GM19452 (cell line): ENCODE data around the gene CLDN15.
A peak's percentile ranks its signal among the peaks of the same experiment; 100 is the strongest.

Experiments used
- ATAC-seq: cut with Tn5 transposase; IDR thresholded peaks from one replicate; pipeline ENCODE4 v1.9.1; 2021; ENCODE audit not compliant: unreplicated experiment

The CLDN15 gene

DNA sequence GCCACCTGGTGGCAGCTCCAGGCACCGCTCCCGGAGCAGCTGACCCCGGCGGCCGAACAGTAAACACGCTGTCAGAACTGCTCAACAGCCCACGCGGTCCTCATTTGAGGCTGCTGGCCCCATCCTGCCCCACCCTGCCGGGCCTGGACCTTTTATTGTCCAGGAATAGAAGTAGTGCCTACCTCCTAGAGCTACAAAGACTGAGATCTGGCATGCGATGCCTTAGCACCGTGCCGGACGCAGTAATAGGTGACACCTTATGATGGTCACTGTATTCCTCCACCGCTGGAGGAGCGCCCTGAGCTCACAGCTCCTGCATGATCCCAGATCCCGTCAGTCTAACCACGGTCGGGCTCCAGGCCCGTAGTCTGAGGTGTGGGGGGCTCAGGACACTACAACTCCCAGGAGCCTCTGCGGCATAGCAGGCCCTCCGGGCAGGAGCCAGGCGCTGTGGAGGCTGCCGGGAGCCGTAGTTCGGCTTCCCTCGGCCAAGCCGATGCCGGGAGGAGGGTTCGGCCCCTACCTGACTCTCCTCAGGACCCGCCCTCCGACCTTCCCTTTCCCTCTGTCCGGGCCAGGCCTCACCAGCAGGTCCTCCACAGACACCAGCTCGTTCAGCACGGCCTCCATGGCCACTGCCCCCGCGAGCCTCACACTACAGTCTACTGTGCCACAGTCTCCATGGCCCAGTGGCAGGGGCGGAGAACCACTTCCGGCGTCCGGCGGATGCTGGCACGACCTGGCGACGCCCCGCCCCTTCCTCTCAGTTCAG is 7.0 kb upstream of the CLDN15 start, which contains the start of gene FIS1:
TSS of gene FIS1 (minus strand) at position 707 of the 772 bp plus-strand sequence. CDS start at position 630, 77 bp downstream.
- peak; percentile 91 for ATAC-seq

DNA sequence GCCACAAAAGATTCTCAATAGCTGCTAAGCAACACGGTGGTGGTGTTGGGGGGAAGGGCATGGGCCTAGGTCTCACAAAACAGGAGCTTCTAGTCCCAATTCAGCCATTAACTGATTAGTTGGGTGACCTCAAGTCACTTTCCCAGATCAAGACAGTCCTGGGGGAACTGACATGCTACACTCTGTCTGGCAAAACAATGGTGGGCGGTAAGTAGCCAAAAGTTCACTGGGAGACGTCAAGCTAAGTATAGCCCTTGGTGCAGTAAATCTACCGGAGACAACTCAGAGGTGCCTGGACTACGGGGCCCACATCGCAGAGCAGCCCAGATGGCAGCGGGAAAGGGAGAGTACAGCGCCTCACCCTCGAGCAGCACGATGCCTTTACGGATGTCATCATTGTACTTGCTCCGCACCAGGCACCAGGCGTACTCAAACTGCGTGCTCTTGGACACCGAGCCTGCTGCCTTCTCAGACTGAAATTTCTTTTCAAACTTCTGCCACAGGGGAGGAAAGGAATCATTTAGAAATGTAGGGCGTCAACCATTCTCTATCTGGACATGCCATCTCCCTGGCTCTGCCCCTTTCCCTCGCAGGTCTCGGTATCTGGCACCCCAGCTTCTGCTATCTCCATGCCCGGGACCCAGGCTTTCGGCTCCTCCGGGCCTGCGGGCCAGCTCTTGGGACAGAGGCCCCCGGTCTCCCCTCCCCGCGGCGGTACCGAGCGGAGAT is 6.2 kb upstream of the CLDN15 start:
- ATAC-seq, result no peak

DNA sequence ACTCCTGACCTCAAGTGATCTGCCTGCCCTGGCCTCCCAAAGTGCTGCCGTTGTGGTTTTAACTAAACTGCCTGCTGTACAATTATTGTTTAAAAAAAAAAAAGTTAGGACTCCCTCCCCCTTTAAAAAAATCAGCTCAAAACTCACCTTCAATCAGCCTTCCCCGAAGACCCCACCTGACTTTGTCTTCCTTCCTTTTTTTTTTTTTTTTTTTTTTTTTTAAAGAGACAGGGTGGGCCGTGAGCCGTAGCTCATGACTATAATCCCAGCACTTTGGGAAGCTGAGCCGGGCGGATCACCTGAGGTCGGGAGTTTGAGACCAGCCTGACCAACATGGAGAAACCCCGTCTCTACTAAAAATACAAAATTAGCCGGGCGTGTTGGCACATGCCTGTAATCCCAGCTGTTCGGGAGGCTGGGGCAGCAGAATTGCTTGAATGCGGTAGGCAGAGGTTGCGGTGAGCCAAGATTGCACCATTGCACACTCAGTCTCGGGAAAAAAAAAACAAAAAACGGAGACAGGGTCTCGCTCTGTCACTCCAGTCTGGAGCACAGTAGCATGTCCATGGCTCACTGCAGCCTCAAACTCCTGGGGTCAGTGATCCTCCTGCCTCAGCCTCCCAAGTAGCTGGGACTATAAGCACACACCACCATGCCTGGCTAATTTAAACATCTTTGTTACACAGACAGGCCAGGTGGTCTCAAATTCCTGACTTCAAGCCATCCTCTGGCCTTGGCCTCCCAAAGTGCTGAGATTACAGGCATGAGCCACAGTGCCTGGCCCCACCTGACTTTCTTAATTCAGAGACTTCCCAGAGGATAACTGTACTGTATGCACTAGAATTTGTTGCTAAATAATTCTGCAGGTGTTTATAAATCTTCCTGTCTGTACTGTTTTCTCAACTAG is 4.1 kb upstream of the CLDN15 start:
- no peak for ATAC-seq

DNA sequence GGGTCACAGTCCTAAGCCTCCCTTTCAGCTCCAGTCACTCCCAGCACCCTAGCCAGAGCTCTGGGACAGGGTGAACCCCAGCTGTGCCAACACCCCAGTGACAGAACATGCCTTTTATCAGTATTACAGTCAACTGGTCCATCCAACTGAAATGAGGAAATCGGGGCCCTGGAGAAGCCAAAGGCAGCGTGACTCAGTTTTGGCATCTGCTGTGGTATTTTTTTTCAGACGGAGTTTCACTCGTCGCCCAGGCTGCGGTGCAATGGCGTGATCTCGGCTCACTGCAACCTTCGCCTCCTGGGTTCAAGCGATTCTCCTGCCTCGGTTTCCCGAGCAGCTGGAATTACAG is 3.4 kb upstream of the CLDN15 start:
- no peak for ATAC-seq

DNA sequence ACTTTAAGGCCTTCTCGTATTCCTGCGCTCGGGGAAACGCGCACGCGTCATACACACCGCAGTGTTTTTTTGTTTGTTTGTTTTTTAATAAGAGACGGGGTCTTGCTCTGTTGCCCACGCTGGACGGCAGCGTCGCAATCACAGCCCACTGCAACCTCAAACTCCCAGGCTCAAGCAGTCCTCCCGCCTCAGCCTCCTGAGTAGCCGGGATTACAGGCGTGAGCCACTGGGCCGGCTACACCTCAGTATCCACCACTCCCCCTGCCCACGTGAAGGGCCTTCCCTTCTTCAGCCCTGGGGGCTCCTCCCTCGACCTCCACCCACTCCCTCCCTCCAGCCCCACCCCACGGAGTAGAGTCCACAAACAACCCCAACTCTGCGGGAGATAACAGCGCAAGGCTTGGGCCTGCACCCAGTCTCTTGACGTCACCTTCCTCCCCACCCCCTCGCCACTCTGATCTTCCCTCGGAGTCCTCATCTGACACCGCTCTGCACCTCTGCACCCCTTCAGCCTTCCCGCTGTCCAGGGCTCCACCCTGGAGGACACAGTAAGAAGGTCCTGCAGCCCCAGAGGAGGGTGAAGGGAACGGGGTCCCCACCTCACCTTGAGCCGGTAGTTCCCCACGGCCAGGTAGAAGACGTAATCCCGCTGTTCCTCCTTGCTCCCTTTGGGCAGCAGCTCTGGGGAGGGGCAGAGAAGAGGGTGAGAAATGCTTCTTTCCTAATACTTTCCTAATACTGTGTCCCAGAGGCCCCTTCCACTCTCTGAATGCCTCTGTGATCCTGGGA is 2.8 kb upstream of the CLDN15 start:
- ATAC-seq, result no peak

DNA sequence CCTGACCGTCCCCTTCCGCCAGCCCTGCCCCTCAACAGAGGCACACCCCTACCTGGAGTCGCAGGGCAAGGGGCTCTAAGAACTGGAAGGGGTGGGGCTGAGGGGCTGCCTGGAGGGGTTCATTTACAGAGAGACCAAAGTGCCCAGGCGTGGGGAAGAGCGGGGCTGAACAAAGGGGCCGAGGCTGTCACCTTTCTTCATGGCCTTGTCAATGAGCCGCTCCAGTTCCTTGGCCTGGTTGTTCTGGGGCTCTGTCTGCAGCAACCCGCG is 2.3 kb upstream of the CLDN15 start:
- no peak for ATAC-seq

DNA sequence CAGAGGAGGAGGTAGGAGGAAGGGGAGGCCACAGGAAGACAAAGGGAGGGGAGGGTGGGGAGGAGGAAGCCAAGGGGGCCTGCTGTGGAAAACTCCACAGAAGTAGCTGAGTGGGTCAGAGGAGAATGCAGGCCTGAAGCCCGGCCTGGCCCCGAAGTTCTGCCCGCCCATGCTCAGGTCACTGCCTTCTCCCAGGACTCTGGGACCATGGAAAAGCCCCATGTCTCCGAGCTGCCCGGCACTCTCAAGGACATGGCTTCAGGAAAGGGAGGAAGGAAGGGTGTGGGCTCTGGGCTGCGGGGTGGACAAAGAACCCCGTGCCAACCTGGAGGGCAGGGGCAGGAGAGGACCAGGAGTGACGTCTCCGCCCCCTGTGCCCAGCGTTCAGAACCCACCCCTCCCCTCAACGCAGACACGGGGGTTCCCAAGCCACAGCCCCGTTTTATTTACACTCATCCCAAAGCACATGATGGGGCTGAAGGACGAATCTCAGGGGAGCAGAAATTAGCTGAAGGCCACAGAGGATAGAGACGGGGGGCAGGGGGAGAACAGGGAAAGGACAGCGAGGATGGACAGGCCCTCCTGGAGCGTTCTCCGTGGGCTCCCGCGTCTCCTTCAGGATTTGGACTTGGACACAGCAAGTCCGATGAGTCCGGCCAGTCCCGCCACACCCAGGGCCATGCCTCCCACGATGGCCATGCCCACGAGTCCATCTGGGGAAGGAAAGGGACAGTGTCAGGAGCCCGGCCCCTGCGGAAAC is 1.8 kb upstream of the CLDN15 start:
- ATAC-seq, result no peak

DNA sequence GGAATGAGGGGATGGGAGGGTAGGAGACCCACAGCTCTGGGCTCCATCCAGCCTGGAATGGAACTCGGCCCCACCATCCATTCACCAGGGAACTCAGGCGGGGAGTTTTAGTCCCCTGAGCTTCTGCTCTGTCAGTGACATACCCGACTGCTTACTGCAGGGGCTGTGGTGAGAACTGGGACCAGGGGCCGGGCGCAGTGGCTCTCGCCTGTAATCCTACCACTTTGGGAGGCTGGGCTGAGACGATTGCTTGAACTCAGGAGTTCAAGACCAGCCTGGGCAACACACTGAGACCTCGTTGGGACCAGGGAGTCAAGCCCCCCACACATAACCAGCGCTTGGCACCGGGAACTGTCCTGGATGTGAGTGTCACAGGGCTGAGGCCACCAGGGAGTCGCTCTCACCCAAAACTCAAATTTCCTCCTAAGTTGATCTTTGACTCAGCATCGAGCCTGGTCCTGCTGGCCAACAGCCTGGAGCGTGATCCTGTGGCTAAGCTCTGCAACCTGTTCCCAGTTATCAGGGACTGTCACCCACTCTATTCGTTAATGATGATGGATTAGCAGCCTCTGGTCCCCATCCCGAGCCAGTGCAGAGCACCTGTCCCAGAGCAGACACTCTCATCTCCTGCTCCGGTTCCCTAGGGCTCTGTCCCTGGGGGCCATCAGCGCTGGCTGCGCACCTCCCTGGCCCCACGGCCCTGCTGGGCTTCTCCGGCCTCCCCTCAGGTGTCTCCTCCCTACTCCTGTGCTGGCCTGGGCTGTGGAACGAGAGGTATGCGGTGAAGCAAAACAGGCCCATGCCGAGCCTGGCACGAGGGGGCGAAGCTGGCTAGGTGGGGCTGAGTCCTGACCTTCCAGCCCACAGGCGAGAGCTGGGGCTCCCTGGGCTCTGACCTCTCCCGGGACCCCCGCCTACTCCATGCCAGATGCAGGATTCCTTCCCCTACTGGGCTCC is 902 bp upstream of the CLDN15 start:
- no peak for ATAC-seq

DNA sequence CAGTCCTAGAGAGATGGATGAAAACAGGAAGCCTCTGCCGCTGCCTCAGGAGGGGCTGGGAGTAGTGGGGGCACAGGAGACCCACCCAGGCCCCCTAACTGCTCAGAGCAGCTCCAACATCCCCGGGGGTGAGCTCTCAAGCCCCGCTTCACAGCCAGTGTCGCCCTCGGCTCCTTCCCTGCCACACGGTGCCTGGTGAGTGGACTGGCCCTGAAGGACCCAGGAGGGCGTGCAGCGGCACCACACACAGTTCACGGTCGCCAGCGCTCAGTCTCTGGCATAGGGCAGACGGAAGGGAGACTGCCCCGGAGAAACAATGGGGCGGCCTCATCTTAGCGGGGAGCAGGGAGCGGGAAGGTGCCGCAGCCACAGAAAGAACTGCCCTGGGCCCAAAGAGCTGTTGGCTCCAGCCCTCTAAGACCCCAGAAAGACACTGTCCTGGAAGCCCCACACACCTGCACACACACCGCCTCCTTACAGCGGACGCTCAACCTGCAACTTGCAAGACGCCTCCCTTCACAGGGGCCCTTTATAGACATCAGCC is 1.2 kb downstream of the CLDN15 start:
- ATAC-seq, result no peak

DNA sequence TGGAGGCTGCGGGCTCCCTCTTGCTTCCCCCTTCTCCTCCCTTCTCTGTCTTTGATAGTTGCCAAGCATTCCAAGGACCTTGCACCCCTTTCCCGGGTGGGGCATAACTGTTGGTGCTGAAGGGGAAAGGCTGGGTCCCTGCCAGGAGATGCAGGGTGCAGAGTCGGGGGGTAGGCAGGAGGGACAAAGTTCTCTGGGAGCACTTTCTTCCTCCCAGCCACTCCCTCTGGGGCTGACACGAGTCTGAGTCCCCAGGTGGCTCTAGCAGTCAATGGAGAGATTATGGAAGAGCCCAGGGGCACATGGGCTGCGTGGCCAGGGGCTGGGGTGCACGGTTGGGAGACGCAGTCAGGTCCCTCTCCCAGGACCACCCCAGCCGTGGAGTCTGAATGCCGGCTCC is 2.1 kb downstream of the CLDN15 start:
- ATAC-seq, result no peak

DNA sequence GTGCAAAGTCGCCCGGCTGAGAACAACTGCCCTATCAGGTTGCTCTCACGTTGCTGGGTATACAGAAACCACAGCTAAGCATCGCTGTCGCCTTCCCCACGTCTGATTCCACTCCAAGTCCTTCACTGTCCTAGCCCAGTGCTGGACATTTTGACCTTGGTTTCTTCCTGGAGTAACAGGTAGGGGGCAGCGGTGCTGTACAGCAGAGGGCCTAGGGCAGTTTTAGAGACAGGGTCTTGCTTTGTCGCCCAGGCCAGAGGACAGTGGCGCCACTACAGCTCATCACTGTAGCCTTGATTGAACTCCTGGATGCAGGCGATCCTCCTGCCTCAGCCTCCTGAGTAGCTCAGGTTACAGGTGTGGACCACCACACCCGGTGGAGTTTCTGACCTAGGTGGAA is 2.6 kb downstream of the CLDN15 start:
- no peak for ATAC-seq

DNA sequence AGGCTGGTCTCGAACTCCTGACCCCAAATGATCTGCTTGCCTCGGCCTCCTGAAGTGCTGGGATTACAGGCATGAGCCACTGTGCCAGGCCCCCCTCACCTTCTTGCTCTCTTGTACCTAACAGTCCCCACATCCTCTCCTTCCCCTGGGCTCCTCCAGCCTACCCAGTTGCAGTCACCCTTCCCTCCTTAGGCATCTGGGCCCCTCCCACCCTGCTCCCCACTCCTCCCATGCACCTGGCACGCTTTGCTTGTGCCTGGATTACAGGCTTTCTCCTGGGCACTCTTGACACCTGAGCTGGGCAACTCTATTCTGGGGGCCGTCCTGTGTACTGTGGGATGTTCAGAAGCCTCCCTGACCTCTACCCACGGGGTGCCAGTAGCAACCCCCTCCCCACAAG is 3.0 kb downstream of the CLDN15 start:
- ATAC-seq, result no peak

DNA sequence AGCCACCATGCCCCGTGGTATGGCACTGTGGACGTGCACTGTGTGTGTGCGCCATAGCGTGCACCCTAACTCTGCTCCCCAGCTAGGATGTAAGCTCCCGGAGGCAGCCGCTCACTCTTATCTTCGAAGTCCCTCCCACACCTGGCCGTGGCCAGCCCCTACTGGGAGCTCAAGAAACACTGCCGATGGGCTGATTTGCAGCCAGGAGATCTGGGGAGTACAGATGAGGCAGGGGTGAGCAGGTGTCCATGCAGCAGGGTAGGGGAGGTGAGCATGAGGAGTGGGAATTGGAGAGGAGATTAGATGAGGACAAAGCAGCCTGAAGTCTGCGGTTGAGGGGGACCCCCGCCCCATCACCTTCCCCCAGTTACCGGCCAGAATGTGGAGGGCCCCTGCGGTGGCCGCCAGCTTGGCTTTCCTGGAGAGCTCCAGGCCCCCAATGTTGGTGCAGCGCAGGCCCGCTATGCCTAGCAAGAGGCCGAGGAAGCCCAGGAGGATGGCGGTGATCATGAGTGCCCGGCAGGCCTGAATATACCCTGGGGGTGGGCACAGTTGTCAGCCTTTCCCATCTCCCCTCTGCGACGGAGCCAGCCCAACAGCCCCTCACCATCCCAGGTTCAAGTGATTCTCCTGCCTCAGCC is 3.6 kb downstream of the CLDN15 start:
- ATAC-seq, result no peak

DNA sequence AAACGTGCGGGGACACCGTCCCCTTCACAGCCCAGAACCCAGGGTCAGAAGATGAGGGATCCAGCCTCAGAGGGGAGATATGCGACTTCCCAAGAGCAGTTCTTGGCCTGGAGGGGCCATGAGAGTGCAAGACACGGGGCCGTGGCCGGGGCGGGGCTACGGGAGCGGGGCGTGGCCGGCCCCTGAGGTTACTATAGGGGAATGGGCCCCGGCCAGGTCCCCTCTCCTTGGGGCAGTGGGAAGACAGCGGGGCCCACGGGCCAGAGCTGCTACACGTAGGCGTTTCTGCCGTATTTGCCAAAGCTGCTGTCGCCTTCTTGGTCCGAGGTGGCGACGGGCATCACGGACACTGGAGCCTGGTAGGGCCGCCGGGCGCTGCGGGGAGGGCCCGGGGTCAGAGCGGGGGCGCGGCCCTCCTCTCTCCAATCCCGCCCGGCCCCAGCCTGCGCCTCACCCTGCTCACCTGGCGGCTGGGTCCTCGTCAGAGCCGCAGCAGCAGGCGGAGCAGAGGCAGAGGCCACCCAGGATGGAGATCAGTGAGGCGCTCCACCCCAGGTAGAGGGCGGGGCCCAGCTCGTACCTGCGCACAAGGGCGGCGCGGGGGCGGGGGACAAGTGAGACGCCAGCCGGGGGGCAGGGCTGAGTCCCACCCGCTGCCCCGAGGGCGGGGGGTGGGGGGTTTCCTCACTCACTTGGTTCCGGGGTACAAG is 5.3 kb downstream of the CLDN15 start:
- no peak for ATAC-seq

DNA sequence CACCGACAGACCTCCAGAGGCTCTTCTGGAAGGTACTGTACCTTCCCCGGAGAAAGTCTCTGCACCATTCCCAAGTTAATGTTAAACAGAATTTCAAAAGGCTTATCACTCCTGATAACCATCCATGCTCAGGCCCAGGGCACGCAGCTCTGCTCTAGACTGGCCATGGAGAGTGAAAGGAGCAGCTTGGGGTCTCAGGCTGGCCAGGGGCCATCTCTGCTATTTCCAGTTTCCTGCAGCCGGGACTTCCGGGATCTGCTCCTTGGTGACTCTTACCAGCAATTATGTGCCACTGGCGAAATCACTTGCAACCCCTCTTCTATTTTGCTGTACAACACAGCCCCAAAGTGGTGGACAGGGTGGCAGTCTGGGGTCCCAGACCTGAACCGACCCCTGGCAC is 6.0 kb downstream of the CLDN15 start:
- no peak for ATAC-seq

DNA sequence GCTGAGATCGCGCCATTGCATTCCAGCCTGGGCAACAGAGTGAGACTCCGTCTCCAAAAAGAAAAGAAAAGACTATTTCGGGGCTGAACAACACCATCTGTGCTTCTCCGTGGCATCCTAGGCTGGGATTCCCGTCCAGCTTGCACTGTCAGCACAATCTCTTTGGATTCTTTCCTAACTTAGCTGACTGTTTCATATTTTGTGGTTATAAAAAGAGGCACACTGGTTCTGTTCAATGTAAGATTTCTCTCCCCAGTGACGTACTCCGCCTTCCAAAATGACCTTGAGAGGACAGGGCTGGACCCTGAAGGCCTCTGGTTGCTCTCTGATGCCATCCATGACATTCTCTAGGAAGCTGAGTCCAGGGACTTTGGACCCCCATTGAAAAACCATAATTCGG is 10.9 kb downstream of the CLDN15 start:
- ATAC-seq, result no peak

DNA sequence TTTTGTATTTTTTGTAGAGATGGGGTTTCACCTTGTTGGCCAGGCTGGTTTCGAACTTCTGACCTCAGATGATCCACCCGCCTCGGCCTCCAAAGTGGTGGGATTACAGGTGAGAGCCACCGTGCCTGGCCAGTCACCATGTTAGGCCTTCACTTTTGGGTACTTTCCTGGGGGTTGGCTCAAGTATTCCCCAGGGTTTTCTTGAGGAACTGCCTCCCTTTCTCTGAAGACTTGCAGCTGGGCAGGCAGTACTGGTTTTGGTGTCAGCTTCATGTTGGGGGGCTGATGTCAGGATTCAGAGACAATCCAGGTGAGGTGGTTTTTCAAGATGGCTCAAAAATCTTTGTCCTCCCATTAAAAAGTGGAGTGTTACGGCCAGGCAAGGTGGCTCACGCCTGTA is 12.0 kb downstream of the CLDN15 start:
- no peak for ATAC-seq

DNA sequence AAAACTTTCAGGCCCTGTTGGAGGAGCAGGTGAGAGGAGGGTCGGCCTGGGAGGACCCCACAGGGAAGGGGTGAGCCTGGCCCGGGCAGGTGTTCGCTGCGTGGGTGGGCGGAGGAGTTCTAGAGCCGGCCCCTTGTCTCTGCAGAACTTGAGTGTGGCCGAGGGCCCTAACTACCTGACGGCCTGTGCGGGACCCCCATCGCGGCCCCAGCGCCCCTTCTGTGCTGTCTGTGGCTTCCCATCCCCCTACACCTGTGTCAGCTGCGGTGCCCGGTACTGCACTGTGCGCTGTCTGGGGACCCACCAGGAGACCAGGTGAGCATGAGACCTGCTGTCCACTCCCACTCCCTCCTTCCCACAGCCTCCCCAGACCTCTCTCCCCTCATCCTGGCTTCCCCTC is 14.1 kb downstream of the CLDN15 start:
- ATAC-seq, result no peak
